Lung (tissue), 12 donors: ENCODE measurements around the gene HOXC5. TPM values are rescaled to one million over a fixed set of nuclear protein-coding genes. Genes with fewer than 3 reads are reported as not detected.

Source experiments
- ATAC-seq: fragments of 200-7000 bp; cut with Tn5 transposase; one replicate; pipeline ENCODE4 v1.9.1; 2020; ENCODE audit warnings: moderate number of reproducible peaks; ENCODE audit not compliant: insufficient read depth, low FRiP score
- DNase-seq, 3 donors: peaks; one replicate each; pipeline ENCODE4 v3.0.0-alpha.2; 2013 to 2017
- H3K27ac ChIP-seq, 2 donors: one replicate each; pipeline ENCODE4 v1.5.1; 2013; ENCODE audit warnings: mild to moderate bottlenecking in 2 of 2, moderate library complexity in 2 of 2, control low read depth in 1 of 2, inconsistent platforms in 1 of 2, low read depth in 1 of 2, low read length in 1 of 2
- H3K27me3 ChIP-seq, 3 donors: one replicate each; pipeline ENCODE4 v1.5.1; 2013; ENCODE audit warnings: low read length in 2 of 3; ENCODE audit not compliant: control insufficient read depth in 3 of 3, insufficient read depth in 3 of 3
- H3K36me3 ChIP-seq, 4 donors: one replicate each; pipeline ENCODE4 v1.5.1; 2013; ENCODE audit warnings: low read length in 4 of 4, mild to moderate bottlenecking in 1 of 4, moderate library complexity in 1 of 4; ENCODE audit not compliant: control insufficient read depth in 4 of 4, insufficient read depth in 4 of 4
- H3K4me1 ChIP-seq, 5 donors: one replicate each; pipeline ENCODE4 v1.5.1; 2013; ENCODE audit warnings: low read length in 5 of 5, mild to moderate bottlenecking in 2 of 5, moderate library complexity in 1 of 5; ENCODE audit not compliant: control insufficient read depth in 5 of 5, insufficient read depth in 5 of 5
- H3K4me3 ChIP-seq: one replicate; pipeline ENCODE4 v1.5.1; 2013; ENCODE audit warnings: mild to moderate bottlenecking, control low read depth, moderate library complexity
- H3K9ac ChIP-seq, 2 donors: one replicate each; pipeline ENCODE4 v1.5.1; 2013; ENCODE audit warnings: low read length in 2 of 2, control low read depth in 1 of 2; ENCODE audit not compliant: insufficient read depth in 1 of 2
- H3K9me3 ChIP-seq, 4 donors: one replicate each; pipeline ENCODE4 v1.5.1; 2013; ENCODE audit warnings: low read length in 3 of 4, mild to moderate bottlenecking in 1 of 4, moderate library complexity in 1 of 4; ENCODE audit not compliant: control insufficient read depth in 4 of 4, insufficient read depth in 3 of 4
- CTCF ChIP-seq: IDR thresholded peaks from 2 replicates; pipeline ENCODE4 v1.5.1; 2012; ENCODE audit warnings: mild to moderate bottlenecking; ENCODE audit errors: control extremely low read depth, extremely low read depth
- WGBS, 2 donors: extraction: QIAGEN DNeasy Blood & Tissue Kit; methylation state at CpG; one replicate each; pipeline ENCODE4 v1.1.7; 2013; 5-methylcytosine and 5-hydroxymethylcytosine counted together
- polyA plus RNA-seq, 2 donors: library from polyadenylated mRNA; stranded (reverse); fragments of 200-250 nt; gene quantifications; one replicate each; pipeline ENCODE4 v1.2.1, GENCODE V29; 2013
- total RNA-seq, 2 donors: library from RNA; depleted of rRNA in 1 of 2; stranded (reverse); fragments of >200 nt in 1 of 2; gene quantifications; one replicate each; pipeline ENCODE4 v1.2.1, GENCODE V29; 2014 to 2021
- donor health status: control.
- donor health status: control.
- donor health status: Bipolar disorder and iron deficiency.
- donor health status: healthy.
- donor health status: DM: yes; HTN: yes; CAD: no.

Gene HOXC5
- total and polyA plus RNA-seq, 4 donors, result 0.08 to 0.26 (median 0.17) TPM

DNA sequence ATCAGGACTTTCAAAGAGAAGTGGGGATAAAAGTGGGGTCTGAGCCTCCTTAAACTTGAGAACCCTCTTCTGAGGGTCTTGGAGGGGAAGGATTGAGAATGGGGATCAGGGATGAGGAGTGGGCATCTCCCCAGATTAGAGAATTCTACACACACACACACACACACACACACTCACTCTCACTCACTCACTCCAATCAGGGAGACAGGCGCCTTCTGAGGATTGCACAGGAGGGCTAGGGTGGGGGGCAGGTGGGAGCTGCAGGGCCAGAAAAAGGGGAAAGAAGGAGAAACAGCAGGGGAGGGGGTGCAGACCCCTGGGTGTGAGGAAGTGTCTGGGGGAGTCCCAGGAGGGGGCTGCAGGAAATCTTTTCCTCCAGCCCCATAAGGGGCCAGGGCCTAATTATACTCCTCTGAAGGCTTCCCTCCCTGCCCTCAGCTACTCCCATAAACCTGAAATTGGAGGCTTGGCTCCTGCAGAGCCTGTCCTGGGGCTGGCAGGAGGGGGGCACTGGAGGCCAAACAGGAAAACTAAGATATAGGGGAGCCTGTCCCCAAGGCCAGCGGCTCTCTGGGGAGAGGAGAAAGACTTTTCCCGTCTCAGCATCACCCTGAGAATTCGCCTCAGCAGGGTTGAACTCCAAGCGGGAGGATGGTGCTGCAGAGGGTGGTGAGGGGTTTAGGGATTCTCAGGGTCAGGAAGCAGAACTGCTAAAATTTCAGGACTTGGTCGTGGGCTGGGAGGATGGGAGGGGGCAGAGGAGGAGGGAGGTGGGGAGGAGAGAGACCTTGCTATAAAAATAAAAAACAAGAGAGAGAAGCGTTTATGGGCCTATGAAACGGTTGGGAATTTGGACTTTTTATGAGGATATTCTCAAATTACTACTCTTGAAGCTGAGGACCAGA lies 31.3 kb upstream of the HOXC5 start:
- H3K27ac ChIP-seq, result no peak overlapping the region
- H3K4me3 ChIP-seq, result no peak overlapping the region
- peaks cover 5 to 96% (median 81%) of the 10 kb centered on the region in 3 donors for H3K27me3 ChIP-seq
- ATAC-seq (no peak), DNase-seq (no peak)
- no peak overlapping the region for H3K9ac ChIP-seq
- no peaks in the 10 kb centered on the region for H3K36me3 ChIP-seq
- 28 to 31% methylated on average over 8 of the region's 8 CpGs for WGBS, 2 donors
- no peaks in the 10 kb centered on the region for H3K9me3 ChIP-seq
- TF ChIP-seq CTCF, result no peak
- peaks cover 0 to 19% (median 0%) of the 10 kb centered on the region in 5 donors for H3K4me1 ChIP-seq

DNA sequence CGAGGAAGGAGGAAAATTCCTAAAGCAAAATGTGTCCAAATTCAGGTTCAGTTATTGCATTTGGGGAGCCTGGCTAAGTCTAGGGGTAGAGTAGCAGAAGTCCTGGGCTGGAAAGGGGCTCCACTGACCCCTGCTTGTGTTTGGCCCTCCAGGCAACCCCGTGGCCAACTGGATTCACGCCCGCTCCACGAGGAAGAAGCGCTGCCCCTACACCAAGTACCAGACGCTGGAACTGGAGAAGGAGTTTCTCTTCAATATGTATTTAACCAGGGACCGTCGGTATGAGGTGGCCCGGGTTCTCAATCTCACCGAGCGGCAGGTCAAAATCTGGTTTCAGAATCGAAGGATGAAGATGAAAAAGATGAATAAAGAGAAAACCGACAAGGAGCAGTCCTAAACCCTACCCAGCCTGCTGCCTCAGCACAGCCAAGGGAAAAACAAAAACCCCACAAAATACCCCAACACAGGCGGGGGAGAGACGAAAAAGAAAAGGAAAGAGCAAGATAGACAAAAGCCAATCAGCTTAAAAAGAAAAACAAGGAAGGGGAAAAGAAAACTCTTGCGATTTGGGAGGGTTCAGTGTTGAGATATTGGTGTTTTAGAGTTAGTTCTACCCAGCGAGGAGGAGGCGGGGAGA lies 30.5 kb upstream of the HOXC5 start:
- Histone ChIP-seq H3K36me3 (no peaks in the 10 kb centered on the region), H3K27ac (no peak overlapping the region), H3K4me1 (peaks cover 0 to 24% (median 3%) of the 10 kb centered on the region in 5 donors), H3K4me3 (no peak overlapping the region), H3K9ac (no peak overlapping the region), H3K9me3 (peaks cover 0 to 3% (median 0%) of the 10 kb centered on the region in 4 donors), H3K27me3 (peaks cover 5 to 96% (median 80%) of the 10 kb centered on the region in 3 donors)
- DNase-seq (no peak), ATAC-seq (no peak)
- 25% methylated on average over 19 of the region's 19 CpGs for whole genome bisulfite sequencing, 2 donors
- no peak for TF ChIP-seq CTCF

DNA sequence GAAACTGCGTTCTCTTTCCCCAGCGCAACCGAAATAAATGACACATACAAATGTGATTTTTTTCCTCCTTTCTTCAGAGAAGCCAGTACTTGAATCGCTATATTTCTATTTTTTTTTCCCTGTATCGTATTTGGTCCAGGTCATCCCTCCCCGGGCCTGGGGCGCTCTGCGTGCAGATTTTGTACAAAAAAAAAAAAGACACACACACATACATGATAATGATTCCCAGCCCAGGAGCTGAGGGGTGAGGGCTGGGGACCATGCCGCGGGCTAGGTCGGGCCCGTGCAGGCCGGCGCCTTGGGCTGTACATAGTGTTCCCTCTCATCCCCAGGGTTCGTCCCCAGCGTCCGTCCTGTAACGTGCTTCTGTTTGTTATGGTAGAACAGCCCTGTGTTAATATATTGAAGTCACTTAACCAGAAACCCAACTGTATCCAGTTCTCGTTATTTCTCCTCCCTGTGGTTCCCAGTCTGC lies 29.9 kb upstream of the HOXC5 start:
- Histone ChIP-seq H3K4me1 (peaks cover 0 to 24% (median 3%) of the 10 kb centered on the region in 5 donors), H3K36me3 (no peaks in the 10 kb centered on the region), H3K9me3 (peaks cover 0 to 3% (median 0%) of the 10 kb centered on the region in 4 donors), H3K27me3 (peaks cover 5 to 96% (median 83%) of the 10 kb centered on the region in 3 donors), H3K9ac (no peak overlapping the region), H3K4me3 (no peak overlapping the region), H3K27ac (no peak overlapping the region)
- DNase-seq (no peak), ATAC-seq (no peak)
- TF ChIP-seq CTCF, result no peak
- 29 to 32% methylated on average over 19 of the region's 19 CpGs for WGBS, 2 donors
